H1 (cell line): ENCODE measurements around the gene TPD52L1. TPM values are rescaled to one million over a fixed set of nuclear protein-coding genes. Genes with fewer than 3 reads are reported as not detected.

Experiments used
- CTCF ChIA-PET: fragments of 300-600 bp; sonication (Branson Sonifier 250); formaldehyde crosslinking; loops from one replicate; lab custom pipeline; 2021; ENCODE audit not compliant: partially characterized antibody; lab: Charles Lee
- POLR2A ChIA-PET: fragments of 300-600 bp; sonication (Branson Sonifier 250); formaldehyde crosslinking; loops from one replicate; lab custom pipeline; 2021; ENCODE audit warnings: inconsistent platforms; ENCODE audit not compliant: partially characterized antibody; lab: Charles Lee
- DNase-seq, 2 experiments: peaks; one replicate each; pipeline versions ENCODE4 v3.0.0 to v3.0.0-alpha.2; 2010 to 2022; ENCODE audit warnings: low spot score in 2 of 2, low read depth in 1 of 2, mixed read lengths in 1 of 2
- FAIRE-seq: peaks from 2 replicates; lab custom pipeline; 2011; peaks lifted over from hg19 to GRCh38; lab: Jason Lieb, UNC
- H2AFZ ChIP-seq: 2 replicates; pipeline ENCODE4 v1.8.1; 2012; ENCODE audit warnings: low read length, inconsistent platforms
- H2AK5ac ChIP-seq: 2 replicates; pipeline ENCODE4 v1.6.1; 2013; ENCODE audit warnings: low read depth, low read length
- H2BK120ac ChIP-seq: replicated peaks from 2 replicates; pipeline ENCODE3; 2013; ENCODE audit warnings: low read depth, low read length, inconsistent platforms
- H2BK12ac ChIP-seq: 2 replicates; pipeline ENCODE4 v1.6.1; 2013; ENCODE audit warnings: low read depth, low read length
- H2BK15ac ChIP-seq: 2 replicates; pipeline ENCODE4 v1.6.1; 2013; ENCODE audit warnings: low read length
- H2BK20ac ChIP-seq: 2 replicates; pipeline ENCODE4 v1.6.1; 2013; ENCODE audit warnings: low read length
- H2BK5ac ChIP-seq: 2 replicates; pipeline ENCODE4 v1.6.1; 2013; ENCODE audit warnings: low read depth, low read length
- H3K14ac ChIP-seq: 2 replicates; pipeline ENCODE4 v1.6.1; 2013; ENCODE audit warnings: inconsistent platforms; ENCODE audit not compliant: insufficient read length
- H3K18ac ChIP-seq: 2 replicates; pipeline ENCODE4 v1.6.1; 2013; ENCODE audit warnings: low read length; ENCODE audit errors: extremely low read depth
- H3K23ac ChIP-seq: 2 replicates; pipeline ENCODE4 v1.6.1; 2013; ENCODE audit warnings: inconsistent platforms; ENCODE audit not compliant: insufficient read length
- H3K23me2 ChIP-seq: 2 replicates; pipeline ENCODE4 v1.6.1; 2013; ENCODE audit warnings: low read depth, low read length
- H3K27ac ChIP-seq: 2 replicates; pipeline ENCODE4 v1.6.1; 2011; ENCODE audit warnings: low read depth, low read length, inconsistent platforms
- H3K27me3 ChIP-seq, 4 experiments: replicated peaks in 1 of 4; 1 replicate in 1 of 4; 2 replicates in 3 of 4; pipeline versions ENCODE4 v1.6.1 to v1.8.1; 2011 to 2013; ENCODE audit warnings: low read length in 3 of 4, mild to moderate bottlenecking in 3 of 4, inconsistent platforms in 2 of 4, mixed read lengths in 2 of 4, moderate library complexity in 1 of 4; ENCODE audit not compliant: control insufficient read depth in 3 of 4, insufficient read depth in 3 of 4; ENCODE audit errors: extremely low read depth in 1 of 4
- H3K36me3 ChIP-seq, 4 experiments: 2 replicates each; pipeline versions ENCODE4 v1.6.1 to v1.8.1; 2011 to 2013; ENCODE audit warnings: mild to moderate bottlenecking in 4 of 4, low read length in 3 of 4, moderate library complexity in 2 of 4, control low read depth in 1 of 4, inconsistent platforms in 1 of 4; ENCODE audit not compliant: insufficient read depth in 4 of 4, control insufficient read depth in 2 of 4
- H3K4ac ChIP-seq: replicated peaks from 2 replicates; pipeline ENCODE3; 2013; ENCODE audit warnings: low read length, low read depth, mixed read lengths, inconsistent platforms; ENCODE audit not compliant: insufficient read length
- H3K4me1 ChIP-seq, 4 experiments: replicated peaks in 1 of 4; 1 replicate in 1 of 4; 2 replicates in 3 of 4; pipeline versions ENCODE4 v1.6.1 to v1.8.1; 2011 to 2013; ENCODE audit warnings: low read length in 3 of 4, inconsistent platforms in 2 of 4, mixed read lengths in 1 of 4; ENCODE audit not compliant: insufficient read depth in 4 of 4, control insufficient read depth in 3 of 4
- H3K4me2 ChIP-seq, 2 experiments: 2 replicates each; pipeline versions ENCODE4 v1.6.1 to v1.8.1; 2011 to 2013; ENCODE audit warnings: low read depth in 2 of 2, low read length in 2 of 2, control low read depth in 1 of 2, inconsistent platforms in 1 of 2, mild to moderate bottlenecking in 1 of 2; ENCODE audit not compliant: insufficient read depth in 1 of 2
- H3K4me3 ChIP-seq, 4 experiments: fragments of 200-600, 300-600 bp in 1 of 4; sonication (generic), shearing (Covaris generic), sonication (Bioruptor Twin) in 1 of 4; 2 replicates each; pipeline versions ENCODE4 v1.5.1 to v1.8.1; 2011 to 2016; ENCODE audit warnings: low read length in 4 of 4, low read depth in 3 of 4, control low read depth in 2 of 4, inconsistent platforms in 2 of 4, mild to moderate bottlenecking in 2 of 4, mixed read lengths in 1 of 4, moderate library complexity in 1 of 4; ENCODE audit not compliant: insufficient read depth in 2 of 4; ENCODE audit errors: extremely low read depth in 1 of 4
- H3K56ac ChIP-seq: replicated peaks from 2 replicates; pipeline ENCODE3; 2013; ENCODE audit warnings: low read depth, mild to moderate bottlenecking, mixed read lengths, low read length, inconsistent platforms; ENCODE audit not compliant: insufficient read length
- H3K79me1 ChIP-seq: 2 replicates; pipeline ENCODE4 v1.6.1; 2013; ENCODE audit warnings: low read depth, low read length, control low read depth
- H3K79me2 ChIP-seq, 2 experiments: 2 replicates each; pipeline versions ENCODE4 v1.6.1 to v1.8.1; 2012 to 2013; ENCODE audit warnings: low read length in 2 of 2, mild to moderate bottlenecking in 2 of 2, inconsistent platforms in 1 of 2; ENCODE audit not compliant: insufficient read depth in 2 of 2, control insufficient read depth in 1 of 2
- H3K9ac ChIP-seq, 4 experiments: replicated peaks in 1 of 4; 1 replicate in 1 of 4; 2 replicates in 3 of 4; pipeline versions ENCODE4 v1.6.1 to v1.8.1; 2011 to 2013; ENCODE audit warnings: low read depth in 3 of 4, low read length in 3 of 4, control low read depth in 2 of 4, mild to moderate bottlenecking in 2 of 4, moderate library complexity in 2 of 4, inconsistent platforms in 1 of 4; ENCODE audit errors: extremely low read depth in 1 of 4
- H3K9me3 ChIP-seq, 2 experiments: 2 replicates each; pipeline versions ENCODE4 v1.6.1 to v1.8.1; 2012 to 2013; ENCODE audit warnings: mild to moderate bottlenecking in 2 of 2, moderate library complexity in 2 of 2, control low read depth in 1 of 2, inconsistent platforms in 1 of 2, low read depth in 1 of 2, low read length in 1 of 2, mixed read lengths in 1 of 2; ENCODE audit not compliant: insufficient read depth in 2 of 2
- H4K20me1 ChIP-seq, 2 experiments: replicated peaks in 1 of 2; 2 replicates each; pipeline versions ENCODE3 to v1.8.1; 2011 to 2013; ENCODE audit warnings: inconsistent platforms in 2 of 2, low read length in 2 of 2, mild to moderate bottlenecking in 1 of 2; ENCODE audit not compliant: insufficient read depth in 2 of 2, control insufficient read depth in 1 of 2
- H4K5ac ChIP-seq: 2 replicates; pipeline ENCODE4 v1.6.1; 2013; ENCODE audit warnings: low read length, low read depth, mixed read lengths, inconsistent platforms; ENCODE audit not compliant: insufficient read length
- H4K8ac ChIP-seq: 2 replicates; pipeline ENCODE4 v1.8.0; 2013; ENCODE audit warnings: mild to moderate bottlenecking, moderate library complexity, low read length, inconsistent platforms; ENCODE audit not compliant: insufficient read depth; ENCODE audit errors: extremely low read depth
- H4K91ac ChIP-seq: replicated peaks from 2 replicates; pipeline ENCODE3; 2013; ENCODE audit warnings: low read length, mixed read lengths, inconsistent platforms; ENCODE audit not compliant: insufficient read length
- ATF2 ChIP-seq: IDR thresholded peaks from 2 replicates; pipeline ENCODE4 v1.6.1; 2012; ENCODE audit warnings: low read length, inconsistent platforms
- HDAC6 ChIP-seq: IDR thresholded peaks from one replicate; pipeline ENCODE4 v1.7.1; 2012; ENCODE audit warnings: low read depth, mild to moderate bottlenecking, inconsistent platforms, low read length, moderate library complexity
- POLR2AphosphoS5 ChIP-seq: IDR thresholded peaks from 2 replicates; pipeline ENCODE4 v1.6.1; 2011; ENCODE audit warnings: low read depth, low read length
- SRF ChIP-seq: IDR thresholded peaks from 2 replicates; pipeline ENCODE4 v1.6.1; 2011; ENCODE audit warnings: mild to moderate bottlenecking, low read depth, low read length, moderate library complexity
- TBP ChIP-seq: IDR thresholded peaks from 2 replicates; pipeline ENCODE4 v1.6.1; 2011; ENCODE audit warnings: low read depth, low read length, improper control_type of control experiment
- polyA plus RNA-seq, 7 experiments: library from polyadenylated mRNA; depleted of rRNA in 3 of 7; stranded (reverse) in 5 of 7; unstranded in 2 of 7; fragments of >200 nt in 5 of 7; fragments of 200-250 nt in 2 of 7; gene quantifications; 1 replicate in 5 of 7; 2 replicates in 1 of 7; 4 replicates in 1 of 7; pipeline versions ENCODE4 v1.2.1 to v1.2.3, GENCODE V29; 2011 to 2013; ENCODE audit warnings: missing spikeins in 2 of 7, mixed read lengths in 2 of 7
- total RNA-seq: library from RNA; stranded (reverse); fragmentation: NEBNext Ultra II Directional; extraction: Animal tissue kit (Norgen Biotek cat#: 25700); gene quantifications from 2 replicates; pipeline ENCODE4 v1.2.1, GENCODE V29; 2021

Gene TPD52L1
- total and polyA plus RNA-seq, 2 of the 8 experiments (the other 6 are each of a cell fraction or from before 2014, with no cell fraction given), result 7.4 to 14.2 TPM

- Histone ChIP-seq H4K8ac (no peak overlapping the region), H2BK5ac (no peak overlapping the region), H2BK20ac (no peak overlapping the region), H3K9ac (no peak overlapping the region), H4K5ac (no peak overlapping the region), H4K20me1 (no peaks in the 10 kb centered on the region), H2BK15ac (no peak overlapping the region), H3K14ac (no peak overlapping the region), H3K36me3 (no peaks in the 10 kb centered on the region), H3K9me3 (no peaks in the 10 kb centered on the region), H3K4me2 (0 out of 4 replicates have a peak overlapping the region, but pooled peaks of 1 of the 2 experiments have one; percentile 3), H3K18ac (no peak overlapping the region), H2AFZ (no peak overlapping the region), H4K91ac (no peak overlapping the region), H3K79me2 (no peaks in the 10 kb centered on the region), H3K4me1 (peaks cover 0 to 5% (median 0%) of the 10 kb centered on the region in 4 experiments; a peak in 1 of 7 replicates), H2BK120ac (no peak overlapping the region), H3K4ac (no peak overlapping the region), H3K23ac (no peak overlapping the region), H3K56ac (no peak overlapping the region), H3K27ac (no peak overlapping the region), H3K27me3 (no peaks in the 10 kb centered on the region), H3K23me2 (no peaks in the 10 kb centered on the region), H2BK12ac (no peak overlapping the region), H2AK5ac (no peak overlapping the region), H3K4me3 (no peak overlapping the region), H3K79me1 (no peaks in the 10 kb centered on the region)
- ChIA-PET CTCF (interaction anchor here (0.8 to 9.9 kb wide), 3 partner anchors 10 to 333 kb away, joined by 3 to 79 read pairs (median 4); no protein-coding TSS in a partner anchor), POLR2A (no interaction called here)
- peak; percentile 52 for FAIRE-seq
- no peak for DNase-seq
- TF ChIP-seq POLR2AphosphoS5 (no peak), TBP (no peak), SRF (no peak), HDAC6 (no peak), ATF2 (no peak)
These were observed 49.8 kb downstream of the TPD52L1 start for GRCh38 chr6:125203395-125203794.
